WTC11 (cell line): Measurements from ENCODE around the gene OR6K2. TPM values are rescaled to one million over a fixed set of nuclear protein-coding genes. Genes with fewer than 3 reads are reported as not detected.

ENCODE experiments used
- ATAC-seq: fragments of 200-7000 bp; cut with Tn5 transposase; 2 replicates; pipeline ENCODE4 v1.10.0; 2021; ENCODE audit warnings: mild to moderate bottlenecking, moderate library complexity
- CTCF ChIA-PET: fragments of 300-600 bp; sonication (Branson Sonifier 250); formaldehyde crosslinking; loops from one replicate; lab custom pipeline; 2021; ENCODE audit warnings: antibody characterized with exemption; lab: Charles Lee
- POLR2A ChIA-PET: fragments of 350-600 bp; sonication (Branson Sonifier 250); formaldehyde crosslinking; loops from one replicate; lab custom pipeline; 2021; ENCODE audit warnings: antibody characterized with exemption; lab: Charles Lee
- DNase-seq: peaks from one replicate; pipeline ENCODE4 v3.0.0; 2021; ENCODE audit warnings: low spot score
- H3K27ac Mint-ChIP-seq: 2 replicates; pipeline ENCODE4 v1.8.0; 2021; ENCODE audit warnings: mixed read lengths
- H3K27me3 Mint-ChIP-seq: 2 replicates; pipeline ENCODE4 v1.8.0; 2021; ENCODE audit warnings: low read depth, mild to moderate bottlenecking, moderate library complexity, mixed read lengths
- H3K36me3 Mint-ChIP-seq: 2 replicates; pipeline ENCODE4 v1.8.0; 2021; ENCODE audit warnings: mixed read lengths
- H3K4me1 Mint-ChIP-seq: 2 replicates; pipeline ENCODE4 v1.8.0; 2022; ENCODE audit warnings: mixed read lengths
- H3K4me3 Mint-ChIP-seq: 2 replicates; pipeline ENCODE4 v1.8.0; 2021; ENCODE audit warnings: mild to moderate bottlenecking, moderate library complexity, mixed read lengths
- H3K9me3 Mint-ChIP-seq: 2 replicates; pipeline ENCODE4 v1.8.0; 2021; ENCODE audit warnings: mixed read lengths
- ATF3 ChIP-seq: sonication (generic); formaldehyde crosslinking; conservative IDR thresholded peaks from 2 replicates; pipeline ENCODE4 v1.8.1; 2022; ENCODE audit warnings: mild to moderate bottlenecking, missing genetic modification reagents
- CBFB ChIP-seq: sonication (generic); formaldehyde crosslinking; IDR thresholded peaks from 2 replicates; pipeline ENCODE4 v1.8.1; 2022; ENCODE audit warnings: mild to moderate bottlenecking, low read depth, missing genetic modification reagents
- E2F5 ChIP-seq: sonication (generic); formaldehyde crosslinking; IDR thresholded peaks from 2 replicates; pipeline ENCODE4 v1.8.1; 2022; ENCODE audit warnings: mild to moderate bottlenecking, moderate library complexity, missing genetic modification reagents
- ELF4 ChIP-seq: sonication (generic); formaldehyde crosslinking; IDR thresholded peaks from 2 replicates; pipeline ENCODE4 v1.8.1; 2022; ENCODE audit warnings: low read depth, mild to moderate bottlenecking, moderate library complexity, missing genetic modification reagents
- FOXP1 ChIP-seq: sonication (generic); formaldehyde crosslinking; IDR thresholded peaks from 2 replicates; pipeline ENCODE4 v1.8.0; 2022; ENCODE audit warnings: missing genetic modification reagents, mild to moderate bottlenecking, moderate library complexity, borderline replicate concordance
- IRF2 ChIP-seq: sonication (generic); formaldehyde crosslinking; IDR thresholded peaks from 2 replicates; pipeline ENCODE4 v1.8.0; 2022; ENCODE audit warnings: low read depth, missing genetic modification reagents, borderline replicate concordance
- JAZF1 ChIP-seq: fragments of 250-450 bp; sonication (Bioruptor Pico); IDR thresholded peaks from 2 replicates; pipeline ENCODE4 v1.9.0; 2021; ENCODE audit warnings: moderate library complexity, mild to moderate bottlenecking, inconsistent platforms
- NFYB ChIP-seq: sonication (generic); formaldehyde crosslinking; conservative IDR thresholded peaks from 2 replicates; pipeline ENCODE4 v1.8.0; 2022; ENCODE audit warnings: low read depth, missing genetic modification reagents
- SMAD4 ChIP-seq: sonication (generic); formaldehyde crosslinking; IDR thresholded peaks from 2 replicates; pipeline ENCODE4 v1.8.0; 2022; ENCODE audit warnings: mild to moderate bottlenecking, missing genetic modification reagents
- SOX15 ChIP-seq: fragments of 250-450 bp; sonication (Bioruptor Pico); IDR thresholded peaks from 2 replicates; pipeline ENCODE4 v1.9.0; 2021; ENCODE audit warnings: mild to moderate bottlenecking
- TCF7 ChIP-seq: sonication (generic); formaldehyde crosslinking; IDR thresholded peaks from 2 replicates; pipeline ENCODE4 v1.8.0; 2022; ENCODE audit warnings: mild to moderate bottlenecking, low read depth, missing genetic modification reagents, moderate library complexity
- TEAD4 ChIP-seq: sonication (generic); formaldehyde crosslinking; IDR thresholded peaks from 2 replicates; pipeline ENCODE4 v1.8.0; 2022; ENCODE audit warnings: mild to moderate bottlenecking, missing genetic modification reagents
- ZNF121 ChIP-seq: sonication (generic); formaldehyde crosslinking; IDR thresholded peaks from 2 replicates; pipeline ENCODE4 v1.8.0; 2023; ENCODE audit warnings: missing genetic modification reagents
- ZNF138 ChIP-seq: sonication (generic); formaldehyde crosslinking; conservative IDR thresholded peaks from 2 replicates; pipeline ENCODE4 v1.8.1; 2022; ENCODE audit warnings: mild to moderate bottlenecking, moderate library complexity, missing genetic modification reagents
- ZNF232 ChIP-seq: sonication (generic); formaldehyde crosslinking; IDR thresholded peaks from 2 replicates; pipeline ENCODE4 v1.8.0; 2022; ENCODE audit warnings: mild to moderate bottlenecking, missing genetic modification reagents
- ZNF281 ChIP-seq: sonication (generic); formaldehyde crosslinking; IDR thresholded peaks from 2 replicates; pipeline ENCODE4 v1.8.0; 2023; ENCODE audit warnings: mild to moderate bottlenecking, missing genetic modification reagents
- ZNF423 ChIP-seq: fragments of 250-450 bp; sonication (Bioruptor Pico); IDR thresholded peaks from 2 replicates; pipeline ENCODE4 v2.1.2; 2022; ENCODE audit warnings: mild to moderate bottlenecking, moderate library complexity
- ZNF671 ChIP-seq: fragments of 250-450 bp; sonication (Bioruptor Pico); IDR thresholded peaks from 2 replicates; pipeline ENCODE4 v1.8.0; 2021; ENCODE audit warnings: mild to moderate bottlenecking
- total RNA-seq: library from RNA; stranded (reverse); gene quantifications from 3 replicates; pipeline ENCODE4 v1.2.3, GENCODE V29; 2021
- TF ChIP-seq, protein P1 (sequence below): sonication (generic); formaldehyde crosslinking; IDR thresholded peaks from 2 replicates; pipeline ENCODE4 v1.8.0; 2022; ENCODE audit warnings: mild to moderate bottlenecking, missing genetic modification reagents
- TF ChIP-seq, protein P2 (sequence below): fragments of 250-450 bp; sonication (Bioruptor Pico); IDR thresholded peaks from 2 replicates; pipeline ENCODE4 v1.9.0; 2021; ENCODE audit warnings: mild to moderate bottlenecking, borderline replicate concordance
- TF ChIP-seq, protein P3 (sequence below): sonication (generic); formaldehyde crosslinking; IDR thresholded peaks from 2 replicates; pipeline ENCODE4 v1.8.0; 2022; ENCODE audit warnings: mild to moderate bottlenecking, missing genetic modification reagents

Gene OR6K2
- total RNA-seq, 1 experiment from 2014 or later = not detected

GRCh38 chr1:158731707-158732106 lies 31.3 kb upstream of the OR6K2 start:
- ChIA-PET POLR2A (no interaction called here), CTCF (no interaction called here)
- H3K4me1 Mint-ChIP-seq = no peaks in the 10 kb centered on the region
- no peak overlapping the region for H3K4me3 Mint-ChIP-seq
- ATAC-seq (no peak), DNase-seq (no peak)
- H3K36me3 Mint-ChIP-seq = no peaks in the 10 kb centered on the region
- no peak overlapping the region for H3K27ac Mint-ChIP-seq
- no peak for TF ChIP-seq CBFB
- TF ChIP-seq, protein P1, sequence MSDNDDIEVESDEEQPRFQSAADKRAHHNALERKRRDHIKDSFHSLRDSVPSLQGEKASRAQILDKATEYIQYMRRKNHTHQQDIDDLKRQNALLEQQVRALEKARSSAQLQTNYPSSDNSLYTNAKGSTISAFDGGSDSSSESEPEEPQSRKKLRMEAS (CRISPR knock-in tag) = no peak
- no peak for TF ChIP-seq NFYB (CRISPR knock-in tag)
- no peak for TF ChIP-seq ZNF232
- TF ChIP-seq SOX15 (CRISPR knock-in tag) = no peak
- no peak for TF ChIP-seq ZNF281 (CRISPR knock-in tag)
- no peak for TF ChIP-seq TEAD4 (CRISPR knock-in tag)
- TF ChIP-seq FOXP1 (CRISPR knock-in tag) = no peak
- no peak for TF ChIP-seq ZNF423 (CRISPR knock-in tag)
- no peak for TF ChIP-seq ZNF121 (CRISPR knock-in tag)
- TF ChIP-seq, protein P2, sequence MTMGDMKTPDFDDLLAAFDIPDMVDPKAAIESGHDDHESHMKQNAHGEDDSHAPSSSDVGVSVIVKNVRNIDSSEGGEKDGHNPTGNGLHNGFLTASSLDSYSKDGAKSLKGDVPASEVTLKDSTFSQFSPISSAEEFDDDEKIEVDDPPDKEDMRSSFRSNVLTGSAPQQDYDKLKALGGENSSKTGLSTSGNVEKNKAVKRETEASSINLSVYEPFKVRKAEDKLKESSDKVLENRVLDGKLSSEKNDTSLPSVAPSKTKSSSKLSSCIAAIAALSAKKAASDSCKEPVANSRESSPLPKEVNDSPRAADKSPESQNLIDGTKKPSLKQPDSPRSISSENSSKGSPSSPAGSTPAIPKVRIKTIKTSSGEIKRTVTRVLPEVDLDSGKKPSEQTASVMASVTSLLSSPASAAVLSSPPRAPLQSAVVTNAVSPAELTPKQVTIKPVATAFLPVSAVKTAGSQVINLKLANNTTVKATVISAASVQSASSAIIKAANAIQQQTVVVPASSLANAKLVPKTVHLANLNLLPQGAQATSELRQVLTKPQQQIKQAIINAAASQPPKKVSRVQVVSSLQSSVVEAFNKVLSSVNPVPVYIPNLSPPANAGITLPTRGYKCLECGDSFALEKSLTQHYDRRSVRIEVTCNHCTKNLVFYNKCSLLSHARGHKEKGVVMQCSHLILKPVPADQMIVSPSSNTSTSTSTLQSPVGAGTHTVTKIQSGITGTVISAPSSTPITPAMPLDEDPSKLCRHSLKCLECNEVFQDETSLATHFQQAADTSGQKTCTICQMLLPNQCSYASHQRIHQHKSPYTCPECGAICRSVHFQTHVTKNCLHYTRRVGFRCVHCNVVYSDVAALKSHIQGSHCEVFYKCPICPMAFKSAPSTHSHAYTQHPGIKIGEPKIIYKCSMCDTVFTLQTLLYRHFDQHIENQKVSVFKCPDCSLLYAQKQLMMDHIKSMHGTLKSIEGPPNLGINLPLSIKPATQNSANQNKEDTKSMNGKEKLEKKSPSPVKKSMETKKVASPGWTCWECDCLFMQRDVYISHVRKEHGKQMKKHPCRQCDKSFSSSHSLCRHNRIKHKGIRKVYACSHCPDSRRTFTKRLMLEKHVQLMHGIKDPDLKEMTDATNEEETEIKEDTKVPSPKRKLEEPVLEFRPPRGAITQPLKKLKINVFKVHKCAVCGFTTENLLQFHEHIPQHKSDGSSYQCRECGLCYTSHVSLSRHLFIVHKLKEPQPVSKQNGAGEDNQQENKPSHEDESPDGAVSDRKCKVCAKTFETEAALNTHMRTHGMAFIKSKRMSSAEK (CRISPR knock-in tag) = no peak
- no peak for TF ChIP-seq ZNF138
- no peaks in the 10 kb centered on the region for H3K9me3 Mint-ChIP-seq
- no peaks in the 10 kb centered on the region for H3K27me3 Mint-ChIP-seq

DNA sequence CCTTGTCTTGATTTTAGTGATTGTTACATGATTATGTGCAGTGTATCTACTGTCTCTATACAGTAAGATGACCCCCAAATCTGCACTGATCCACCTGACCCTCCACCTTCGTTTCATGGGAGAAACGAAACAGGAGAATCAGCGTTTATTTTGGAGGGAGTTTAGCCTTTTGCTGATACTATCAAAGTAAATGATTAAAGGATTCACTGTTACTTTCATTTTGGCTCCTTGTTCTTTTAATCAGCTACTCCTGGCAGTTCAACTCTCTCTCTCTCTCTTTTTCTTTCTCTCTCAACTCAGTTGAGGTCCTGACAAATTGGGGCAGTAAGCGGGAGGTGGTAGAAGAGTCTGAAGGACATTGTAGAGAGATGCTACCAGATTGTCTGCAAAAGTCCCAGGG lies 30.0 kb upstream of the OR6K2 start:
- Mint-ChIP-seq H3K27me3 (no peaks in the 10 kb centered on the region), H3K4me3 (no peak overlapping the region), H3K36me3 (no peaks in the 10 kb centered on the region), H3K9me3 (no peaks in the 10 kb centered on the region), H3K4me1 (no peaks in the 10 kb centered on the region), H3K27ac (no peak overlapping the region)
- TF ChIP-seq ELF4 (CRISPR knock-in tag) = no peak
- TF ChIP-seq, protein P3, sequence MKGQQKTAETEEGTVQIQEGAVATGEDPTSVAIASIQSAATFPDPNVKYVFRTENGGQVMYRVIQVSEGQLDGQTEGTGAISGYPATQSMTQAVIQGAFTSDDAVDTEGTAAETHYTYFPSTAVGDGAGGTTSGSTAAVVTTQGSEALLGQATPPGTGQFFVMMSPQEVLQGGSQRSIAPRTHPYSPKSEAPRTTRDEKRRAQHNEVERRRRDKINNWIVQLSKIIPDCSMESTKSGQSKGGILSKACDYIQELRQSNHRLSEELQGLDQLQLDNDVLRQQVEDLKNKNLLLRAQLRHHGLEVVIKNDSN (CRISPR knock-in tag) = no peak
- ChIA-PET CTCF (no interaction called here), POLR2A (no interaction called here)
- ATAC-seq = no peak
- no peak for DNase-seq

DNA sequence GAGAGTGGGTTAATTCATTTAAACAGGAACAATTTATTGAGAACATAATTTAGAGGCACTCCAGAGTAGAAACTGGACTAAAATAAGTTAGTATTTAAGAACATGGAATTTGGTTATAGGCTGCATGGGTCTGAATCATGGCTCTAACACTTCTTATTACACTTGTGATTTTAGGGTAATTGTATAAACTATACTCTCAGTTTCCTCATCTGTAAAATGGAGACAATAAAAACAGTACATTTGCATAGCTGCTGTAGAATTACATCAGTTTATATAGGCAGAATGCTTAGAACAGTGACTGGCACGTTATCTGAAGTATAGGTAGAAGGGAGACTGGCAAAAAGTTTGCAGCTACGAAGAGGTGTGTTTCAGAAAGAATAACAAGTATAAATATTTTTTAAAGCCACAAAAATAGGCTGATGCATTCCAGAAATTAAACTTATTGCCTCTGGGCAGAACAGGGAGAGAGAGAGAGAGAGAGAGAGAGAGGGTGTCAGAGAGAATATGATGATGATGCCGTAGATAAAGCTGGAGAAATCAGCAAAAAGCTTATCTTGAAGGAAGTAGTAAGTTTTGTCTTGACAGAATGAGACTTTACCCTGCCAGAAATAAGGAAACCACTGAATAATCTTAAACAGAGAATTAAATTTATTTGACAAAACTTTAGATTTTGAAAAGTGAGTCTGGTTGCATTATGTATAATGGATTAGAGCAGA lies 28.2 kb upstream of the OR6K2 start:
- no peak for TF ChIP-seq IRF2 (CRISPR knock-in tag)
- TF ChIP-seq ATF3 (CRISPR knock-in tag) = no peak
- no peak for TF ChIP-seq ZNF121 (CRISPR knock-in tag)
- no peak for TF ChIP-seq SMAD4
- TF ChIP-seq TCF7 (CRISPR knock-in tag) = no peak
- TF ChIP-seq NFYB (CRISPR knock-in tag) = no peak
- no peak for TF ChIP-seq E2F5 (CRISPR knock-in tag)
- no peak for TF ChIP-seq JAZF1 (CRISPR knock-in tag)
- no peak for TF ChIP-seq CBFB
- no peak for TF ChIP-seq ZNF671 (CRISPR knock-in tag)
- ChIA-PET POLR2A (no interaction called here), CTCF (no interaction called here)
- H3K9me3 Mint-ChIP-seq = no peaks in the 10 kb centered on the region
- no peaks in the 10 kb centered on the region for H3K27me3 Mint-ChIP-seq
- no peak overlapping the region for H3K4me3 Mint-ChIP-seq
- ATAC-seq (no peak), DNase-seq (no peak)
- H3K4me1 Mint-ChIP-seq = no peaks in the 10 kb centered on the region
- no peaks in the 10 kb centered on the region for H3K36me3 Mint-ChIP-seq
- H3K27ac Mint-ChIP-seq = no peak overlapping the region
